Measurements from ENCODE around the gene PADI4.
"Not testable (repeated sequence)": the region's sequence is repeated elsewhere in the genome, so short reads cannot be mapped to it uniquely, and the experiment has no call there.

Gene PADI4

GRCh38 chr1:17314491-17314971 is 6.5 kb downstream of the PADI4 start:
- DNase-seq (ENCODE audit: low spot score): no peak

GRCh38 chr1:17315542-17316130 is 7.6 kb downstream of the PADI4 start:
- no peak for DNase-seq (ENCODE audit: low spot score)

- no peak for DNase-seq (ENCODE audit: low spot score)
Measured at GRCh38 chr1:17316704-17317103, 8.7 kb downstream of the PADI4 start.

- DNase-seq (ENCODE audit: low spot score): no peak
Measured at GRCh38 chr1:17318262-17318661, 10.3 kb downstream of the PADI4 start.

GRCh38 chr1:17319561-17320350 is 11.8 kb downstream of the PADI4 start:
- DNase-seq (ENCODE audit: low spot score): no peak

- not testable (repeated sequence) for DNase-seq (ENCODE audit: low spot score)
Measured at GRCh38 chr1:17321857-17322390, 13.9 kb downstream of the PADI4 start.

- no peak for DNase-seq (ENCODE audit: low spot score)
Measured at GRCh38 chr1:17328855-17329254, 20.9 kb downstream of the PADI4 start.

GRCh38 chr1:17329610-17330009 is 21.6 kb downstream of the PADI4 start:
- DNase-seq (ENCODE audit: low spot score): no peak

GRCh38 chr1:17330856-17331255 is 22.9 kb downstream of the PADI4 start:
- DNase-seq (ENCODE audit: low spot score): no peak

- no peak for DNase-seq (ENCODE audit: low spot score)
Measured at GRCh38 chr1:17333081-17333480, 25.1 kb downstream of the PADI4 start.

GRCh38 chr1:17335821-17336710 is 28.1 kb downstream of the PADI4 start:
- peak; percentile 47 for DNase-seq (ENCODE audit: low spot score)

GRCh38 chr1:17338706-17339493 is 30.9 kb downstream of the PADI4 start:
- DNase-seq (ENCODE audit: low spot score): no peak

- no peak for DNase-seq (ENCODE audit: low spot score)
Measured at GRCh38 chr1:17339521-17339920, 31.5 kb downstream of the PADI4 start.

- no peak for DNase-seq (ENCODE audit: low spot score)
Measured at GRCh38 chr1:17340358-17340757, 32.4 kb downstream of the PADI4 start.

GRCh38 chr1:17342014-17342441 is 34.0 kb downstream of the PADI4 start:
- DNase-seq (ENCODE audit: low spot score): no peak

GRCh38 chr1:17345506-17345905 is 37.5 kb downstream of the PADI4 start:
- DNase-seq (ENCODE audit: low spot score): not testable (repeated sequence)

GRCh38 chr1:17346046-17346789 is 38.2 kb downstream of the PADI4 start:
- DNase-seq (ENCODE audit: low spot score): no peak

GRCh38 chr1:17347769-17348592 is 40.0 kb downstream of the PADI4 start:
- peak; percentile 8 for DNase-seq (ENCODE audit: low spot score)

GRCh38 chr1:17348593-17349234 is 40.7 kb downstream of the PADI4 start:
- DNase-seq (ENCODE audit: low spot score): no peak
